HEK293 (cell line): ENCODE data around the gene GRIK4.

Experiments
- BCL11B ChIP-seq: fragments of 450-650 bp; formaldehyde crosslinking; IDR thresholded peaks from 2 replicates; pipeline ENCODE4 v1.5.1; 2016; ENCODE audit warnings: low read depth, missing biosample characterization, missing genetic modification characterization
- GFI1B ChIP-seq: fragments of 450-650 bp; formaldehyde crosslinking; IDR thresholded peaks from 2 replicates; pipeline ENCODE4 v1.5.1; 2016; ENCODE audit warnings: missing biosample characterization, missing genetic modification characterization
- GLIS1 ChIP-seq: fragments of 450-650 bp; formaldehyde crosslinking; IDR thresholded peaks from 2 replicates; pipeline ENCODE4 v1.5.1; 2016; ENCODE audit warnings: missing biosample characterization, missing genetic modification characterization
- GLIS2 ChIP-seq: fragments of 450-650 bp; formaldehyde crosslinking; IDR thresholded peaks from 2 replicates; pipeline ENCODE4 v1.5.1; 2016; ENCODE audit warnings: missing biosample characterization, missing genetic modification characterization
- HOXA7 ChIP-seq: sonication (generic); formaldehyde crosslinking; IDR thresholded peaks from 2 replicates; pipeline ENCODE4 v1.8.1; 2022; ENCODE audit warnings: missing genetic modification reagents, borderline replicate concordance
- HOXC10 ChIP-seq: sonication (generic); formaldehyde crosslinking; IDR thresholded peaks from 2 replicates; pipeline ENCODE4 v1.8.1; 2023; ENCODE audit warnings: mild to moderate bottlenecking, missing genetic modification reagents
- IKZF3 ChIP-seq: fragments of 450-650 bp; IDR thresholded peaks from 2 replicates; pipeline ENCODE4 v1.5.0; 2018; ENCODE audit warnings: missing biosample characterization, mild to moderate bottlenecking, missing genetic modification characterization, moderate library complexity
- KLF8 ChIP-seq: fragments of 450-650 bp; formaldehyde crosslinking; IDR thresholded peaks from 2 replicates; pipeline ENCODE4 v1.5.1; 2016; ENCODE audit warnings: missing biosample characterization, missing genetic modification characterization
- KLF9 ChIP-seq: fragments of 450-650 bp; formaldehyde crosslinking; IDR thresholded peaks from 2 replicates; pipeline ENCODE4 v1.5.1; 2016; ENCODE audit warnings: missing biosample characterization, missing genetic modification characterization, low read depth
- SCRT2 ChIP-seq: fragments of 450-650 bp; formaldehyde crosslinking; IDR thresholded peaks from 2 replicates; pipeline ENCODE4 v1.5.1; 2016; ENCODE audit warnings: missing biosample characterization, missing genetic modification characterization
- SETDB1 ChIP-seq: IDR thresholded peaks from one replicate; pipeline ENCODE4 v1.6.1; 2017; ENCODE audit warnings: mild to moderate bottlenecking, low read length, moderate library complexity, mixed read lengths; ENCODE audit not compliant: insufficient read length
- SP2 ChIP-seq: fragments of 450-650 bp; formaldehyde crosslinking; IDR thresholded peaks from 2 replicates; pipeline ENCODE4 v1.5.1; 2016; ENCODE audit warnings: missing biosample characterization, missing genetic modification characterization
- YY1 ChIP-seq: fragments of 450-650 bp; formaldehyde crosslinking; IDR thresholded peaks from 2 replicates; pipeline ENCODE4 v1.5.1; 2018; ENCODE audit warnings: missing biosample characterization, missing genetic modification characterization
- ZBTB20 ChIP-seq: fragments of 450-650 bp; formaldehyde crosslinking; IDR thresholded peaks from 2 replicates; pipeline ENCODE4 v1.5.1; 2016; ENCODE audit warnings: missing biosample characterization, missing genetic modification characterization
- ZEB2 ChIP-seq: fragments of 450-650 bp; formaldehyde crosslinking; IDR thresholded peaks from 2 replicates; pipeline ENCODE4 v1.5.1; 2016; ENCODE audit warnings: missing biosample characterization, missing genetic modification characterization
- ZNF10 ChIP-seq: fragments of 450-650 bp; formaldehyde crosslinking; IDR thresholded peaks from 2 replicates; pipeline ENCODE4 v1.5.1; 2017; ENCODE audit warnings: missing biosample characterization, missing genetic modification characterization
- ZNF121 ChIP-seq: fragments of 450-650 bp; formaldehyde crosslinking; IDR thresholded peaks from 2 replicates; pipeline ENCODE4 v1.5.1; 2016; ENCODE audit warnings: missing biosample characterization, missing genetic modification characterization
- ZNF132 ChIP-seq: fragments of 450-650 bp; formaldehyde crosslinking; IDR thresholded peaks from 2 replicates; pipeline ENCODE4 v1.5.1; 2017; ENCODE audit warnings: missing biosample characterization, missing genetic modification characterization, borderline replicate concordance
- ZNF140 ChIP-seq: fragments of 450-650 bp; formaldehyde crosslinking; IDR thresholded peaks from 2 replicates; pipeline ENCODE4 v1.5.1; 2016; ENCODE audit warnings: missing biosample characterization, missing genetic modification characterization
- ZNF157 ChIP-seq: fragments of 450-650 bp; formaldehyde crosslinking; IDR thresholded peaks from 2 replicates; pipeline ENCODE4 v1.5.1; 2016; ENCODE audit warnings: missing biosample characterization, missing genetic modification characterization
- ZNF16 ChIP-seq: fragments of 450-650 bp; formaldehyde crosslinking; IDR thresholded peaks from 2 replicates; pipeline ENCODE4 v1.5.1; 2016; ENCODE audit warnings: low read depth, missing biosample characterization, missing genetic modification characterization
- ZNF174 ChIP-seq: fragments of 450-650 bp; formaldehyde crosslinking; IDR thresholded peaks from 2 replicates; pipeline ENCODE4 v1.5.0; 2017; ENCODE audit warnings: missing biosample characterization, mild to moderate bottlenecking, missing genetic modification characterization
- ZNF2 ChIP-seq: fragments of 450-650 bp; formaldehyde crosslinking; IDR thresholded peaks from 2 replicates; pipeline ENCODE4 v1.5.1; 2016; ENCODE audit warnings: missing biosample characterization, missing genetic modification characterization
- ZNF324 ChIP-seq: fragments of 450-650 bp; formaldehyde crosslinking; IDR thresholded peaks from 2 replicates; pipeline ENCODE4 v1.5.1; 2016; ENCODE audit warnings: missing biosample characterization, missing genetic modification characterization
- ZNF335 ChIP-seq: fragments of 450-650 bp; formaldehyde crosslinking; conservative IDR thresholded peaks from 2 replicates; pipeline ENCODE4 v1.5.1; 2016; ENCODE audit warnings: missing biosample characterization, missing genetic modification characterization
- ZNF48 ChIP-seq: fragments of 450-650 bp; formaldehyde crosslinking; IDR thresholded peaks from 2 replicates; pipeline ENCODE4 v1.5.1; 2016; ENCODE audit warnings: missing biosample characterization, missing genetic modification characterization
- ZNF501 ChIP-seq: fragments of 450-650 bp; formaldehyde crosslinking; IDR thresholded peaks from 2 replicates; pipeline ENCODE4 v1.5.1; 2016; ENCODE audit warnings: missing biosample characterization, missing genetic modification characterization
- ZNF558 ChIP-seq: fragments of 450-650 bp; formaldehyde crosslinking; IDR thresholded peaks from 2 replicates; pipeline ENCODE4 v1.5.1; 2016; ENCODE audit warnings: missing biosample characterization, missing genetic modification characterization
- ZNF629 ChIP-seq: fragments of 450-650 bp; formaldehyde crosslinking; IDR thresholded peaks from 2 replicates; pipeline ENCODE4 v1.5.1; 2017; ENCODE audit warnings: missing biosample characterization, missing genetic modification characterization
- ZNF677 ChIP-seq: fragments of 450-650 bp; IDR thresholded peaks from 2 replicates; pipeline ENCODE4 v1.5.0; 2018; ENCODE audit warnings: missing biosample characterization, mild to moderate bottlenecking, missing genetic modification characterization, moderate library complexity
- ZSCAN23 ChIP-seq: fragments of 450-650 bp; formaldehyde crosslinking; IDR thresholded peaks from 2 replicates; pipeline ENCODE4 v1.5.1; 2016; ENCODE audit warnings: missing biosample characterization, missing genetic modification characterization
- TF ChIP-seq, protein P1 (sequence below): fragments of 450-650 bp; IDR thresholded peaks from 2 replicates; pipeline ENCODE4 v1.5.1; 2018; ENCODE audit warnings: missing biosample characterization, missing genetic modification characterization
- TF ChIP-seq, protein P2 (sequence below): fragments of 450-650 bp; formaldehyde crosslinking; IDR thresholded peaks from 2 replicates; pipeline ENCODE4 v1.5.1; 2016; ENCODE audit warnings: missing biosample characterization, missing genetic modification characterization, borderline replicate concordance
- TF ChIP-seq, protein P3 (sequence below): fragments of 450-650 bp; formaldehyde crosslinking; IDR thresholded peaks from 2 replicates; pipeline ENCODE4 v1.5.1; 2016; ENCODE audit warnings: missing biosample characterization, missing genetic modification characterization

The GRIK4 gene

DNA sequence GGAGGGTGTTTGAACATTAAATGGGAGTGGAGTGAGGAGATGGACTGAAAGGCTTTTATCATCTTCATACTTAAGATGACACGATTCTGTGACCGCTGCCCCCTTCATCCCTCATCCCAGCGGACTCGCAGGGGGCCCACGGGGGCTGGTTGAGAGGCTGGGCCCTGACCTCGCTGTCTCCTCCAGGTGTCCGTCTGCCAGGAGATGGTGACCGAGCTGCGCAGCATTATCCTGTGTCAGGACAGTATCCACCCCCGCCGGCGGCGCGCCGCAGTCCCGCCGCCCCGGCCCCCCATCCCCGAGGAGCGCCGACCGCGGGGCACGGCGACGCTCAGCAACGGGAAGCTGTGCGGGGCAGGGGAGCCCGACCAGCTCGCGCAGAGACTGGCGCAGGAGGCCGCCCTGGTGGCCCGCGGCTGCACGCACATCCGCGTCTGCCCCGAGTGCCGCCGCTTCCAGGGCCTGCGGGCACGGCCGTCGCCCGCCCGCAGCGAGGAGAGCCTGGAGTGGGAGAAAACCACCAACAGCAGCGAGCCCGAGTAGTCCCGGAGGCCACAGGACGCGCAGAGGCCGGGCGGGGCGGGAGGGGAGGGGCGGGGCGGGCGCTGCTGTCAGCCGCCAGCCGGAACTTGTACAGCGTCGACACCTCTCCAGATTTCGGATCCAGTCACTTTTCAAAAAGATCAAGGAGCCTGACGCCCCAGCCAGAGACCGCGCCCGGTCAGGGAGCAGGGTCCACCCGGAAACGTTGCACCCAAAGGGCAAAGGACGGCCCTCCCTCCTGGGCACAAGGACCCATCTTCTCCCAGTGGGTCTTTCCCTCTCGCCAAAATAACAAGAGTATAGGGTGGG lies 474.4 kb downstream of the GRIK4 start (continued):
- TF ChIP-seq, protein P1, sequence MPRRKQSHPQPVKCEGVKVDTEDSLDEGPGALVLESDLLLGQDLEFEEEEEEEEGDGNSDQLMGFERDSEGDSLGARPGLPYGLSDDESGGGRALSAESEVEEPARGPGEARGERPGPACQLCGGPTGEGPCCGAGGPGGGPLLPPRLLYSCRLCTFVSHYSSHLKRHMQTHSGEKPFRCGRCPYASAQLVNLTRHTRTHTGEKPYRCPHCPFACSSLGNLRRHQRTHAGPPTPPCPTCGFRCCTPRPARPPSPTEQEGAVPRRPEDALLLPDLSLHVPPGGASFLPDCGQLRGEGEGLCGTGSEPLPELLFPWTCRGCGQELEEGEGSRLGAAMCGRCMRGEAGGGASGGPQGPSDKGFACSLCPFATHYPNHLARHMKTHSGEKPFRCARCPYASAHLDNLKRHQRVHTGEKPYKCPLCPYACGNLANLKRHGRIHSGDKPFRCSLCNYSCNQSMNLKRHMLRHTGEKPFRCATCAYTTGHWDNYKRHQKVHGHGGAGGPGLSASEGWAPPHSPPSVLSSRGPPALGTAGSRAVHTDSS = no peak
- no peak for TF ChIP-seq ZSCAN23 (tag by site-specific recombination)
- TF ChIP-seq HOXA7 (CRISPR knock-in tag) = no peak
- TF ChIP-seq, protein P2, sequence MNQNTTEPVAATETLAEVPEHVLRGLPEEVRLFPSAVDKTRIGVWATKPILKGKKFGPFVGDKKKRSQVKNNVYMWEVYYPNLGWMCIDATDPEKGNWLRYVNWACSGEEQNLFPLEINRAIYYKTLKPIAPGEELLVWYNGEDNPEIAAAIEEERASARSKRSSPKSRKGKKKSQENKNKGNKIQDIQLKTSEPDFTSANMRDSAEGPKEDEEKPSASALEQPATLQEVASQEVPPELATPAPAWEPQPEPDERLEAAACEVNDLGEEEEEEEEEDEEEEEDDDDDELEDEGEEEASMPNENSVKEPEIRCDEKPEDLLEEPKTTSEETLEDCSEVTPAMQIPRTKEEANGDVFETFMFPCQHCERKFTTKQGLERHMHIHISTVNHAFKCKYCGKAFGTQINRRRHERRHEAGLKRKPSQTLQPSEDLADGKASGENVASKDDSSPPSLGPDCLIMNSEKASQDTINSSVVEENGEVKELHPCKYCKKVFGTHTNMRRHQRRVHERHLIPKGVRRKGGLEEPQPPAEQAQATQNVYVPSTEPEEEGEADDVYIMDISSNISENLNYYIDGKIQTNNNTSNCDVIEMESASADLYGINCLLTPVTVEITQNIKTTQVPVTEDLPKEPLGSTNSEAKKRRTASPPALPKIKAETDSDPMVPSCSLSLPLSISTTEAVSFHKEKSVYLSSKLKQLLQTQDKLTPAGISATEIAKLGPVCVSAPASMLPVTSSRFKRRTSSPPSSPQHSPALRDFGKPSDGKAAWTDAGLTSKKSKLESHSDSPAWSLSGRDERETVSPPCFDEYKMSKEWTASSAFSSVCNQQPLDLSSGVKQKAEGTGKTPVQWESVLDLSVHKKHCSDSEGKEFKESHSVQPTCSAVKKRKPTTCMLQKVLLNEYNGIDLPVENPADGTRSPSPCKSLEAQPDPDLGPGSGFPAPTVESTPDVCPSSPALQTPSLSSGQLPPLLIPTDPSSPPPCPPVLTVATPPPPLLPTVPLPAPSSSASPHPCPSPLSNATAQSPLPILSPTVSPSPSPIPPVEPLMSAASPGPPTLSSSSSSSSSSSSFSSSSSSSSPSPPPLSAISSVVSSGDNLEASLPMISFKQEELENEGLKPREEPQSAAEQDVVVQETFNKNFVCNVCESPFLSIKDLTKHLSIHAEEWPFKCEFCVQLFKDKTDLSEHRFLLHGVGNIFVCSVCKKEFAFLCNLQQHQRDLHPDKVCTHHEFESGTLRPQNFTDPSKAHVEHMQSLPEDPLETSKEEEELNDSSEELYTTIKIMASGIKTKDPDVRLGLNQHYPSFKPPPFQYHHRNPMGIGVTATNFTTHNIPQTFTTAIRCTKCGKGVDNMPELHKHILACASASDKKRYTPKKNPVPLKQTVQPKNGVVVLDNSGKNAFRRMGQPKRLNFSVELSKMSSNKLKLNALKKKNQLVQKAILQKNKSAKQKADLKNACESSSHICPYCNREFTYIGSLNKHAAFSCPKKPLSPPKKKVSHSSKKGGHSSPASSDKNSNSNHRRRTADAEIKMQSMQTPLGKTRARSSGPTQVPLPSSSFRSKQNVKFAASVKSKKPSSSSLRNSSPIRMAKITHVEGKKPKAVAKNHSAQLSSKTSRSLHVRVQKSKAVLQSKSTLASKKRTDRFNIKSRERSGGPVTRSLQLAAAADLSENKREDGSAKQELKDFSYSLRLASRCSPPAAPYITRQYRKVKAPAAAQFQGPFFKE (tag by site-specific recombination) = no peak
- peak; percentile 20; the same call in 1 of the 2 replicates for TF ChIP-seq GLIS1 (tag by site-specific recombination)
- TF ChIP-seq ZNF132 = no peak
- no peak for TF ChIP-seq KLF9 (tag by site-specific recombination)
- TF ChIP-seq HOXC10 (CRISPR knock-in tag) = no peak
- no peak for TF ChIP-seq ZNF558 (tag by site-specific recombination)
- TF ChIP-seq ZNF501 = no peak
- TF ChIP-seq ZEB2 = no peak
- TF ChIP-seq ZNF174 (tag by site-specific recombination) = no peak
- no peak for TF ChIP-seq ZNF10 (tag by site-specific recombination)
- no peak for TF ChIP-seq ZNF324
- no peak for TF ChIP-seq ZNF629 (tag by site-specific recombination)
- peak; percentile 78 for TF ChIP-seq ZNF335
- 0 out of 2 replicates have a peak, but pooled peaks have one; percentile 31 for TF ChIP-seq ZNF121 (tag by site-specific recombination)
- no peak for TF ChIP-seq SCRT2 (tag by site-specific recombination)
- no peak for TF ChIP-seq YY1 (tag by site-specific recombination)
- TF ChIP-seq GLIS2 (tag by site-specific recombination) = no peak
- TF ChIP-seq ZNF16 = no peak
- no peak for TF ChIP-seq ZNF677 (tag by site-specific recombination)
- TF ChIP-seq ZNF2 (tag by site-specific recombination) = no peak
- no peak for TF ChIP-seq ZNF157 (tag by site-specific recombination)
- 0 out of 2 replicates have a peak, but pooled peaks have one; percentile 33 for TF ChIP-seq IKZF3 (tag by site-specific recombination)
- TF ChIP-seq SP2 = 0 out of 2 replicates have a peak, but pooled peaks have one; percentile 24
- no peak for TF ChIP-seq ZBTB20 (tag by site-specific recombination)
- TF ChIP-seq KLF8 (tag by site-specific recombination) = no peak
- TF ChIP-seq, protein P3, sequence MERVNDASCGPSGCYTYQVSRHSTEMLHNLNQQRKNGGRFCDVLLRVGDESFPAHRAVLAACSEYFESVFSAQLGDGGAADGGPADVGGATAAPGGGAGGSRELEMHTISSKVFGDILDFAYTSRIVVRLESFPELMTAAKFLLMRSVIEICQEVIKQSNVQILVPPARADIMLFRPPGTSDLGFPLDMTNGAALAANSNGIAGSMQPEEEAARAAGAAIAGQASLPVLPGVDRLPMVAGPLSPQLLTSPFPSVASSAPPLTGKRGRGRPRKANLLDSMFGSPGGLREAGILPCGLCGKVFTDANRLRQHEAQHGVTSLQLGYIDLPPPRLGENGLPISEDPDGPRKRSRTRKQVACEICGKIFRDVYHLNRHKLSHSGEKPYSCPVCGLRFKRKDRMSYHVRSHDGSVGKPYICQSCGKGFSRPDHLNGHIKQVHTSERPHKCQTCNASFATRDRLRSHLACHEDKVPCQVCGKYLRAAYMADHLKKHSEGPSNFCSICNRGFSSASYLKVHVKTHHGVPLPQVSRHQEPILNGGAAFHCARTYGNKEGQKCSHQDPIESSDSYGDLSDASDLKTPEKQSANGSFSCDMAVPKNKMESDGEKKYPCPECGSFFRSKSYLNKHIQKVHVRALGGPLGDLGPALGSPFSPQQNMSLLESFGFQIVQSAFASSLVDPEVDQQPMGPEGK (tag by site-specific recombination) = peak; percentile 34; the same call in 1 of the 2 replicates
- no peak for TF ChIP-seq ZNF140 (tag by site-specific recombination)
- TF ChIP-seq BCL11B (tag by site-specific recombination) = no peak
- no peak for TF ChIP-seq GFI1B
- TF ChIP-seq SETDB1 = no peak
- TF ChIP-seq ZNF48 (tag by site-specific recombination) = no peak
